Ovary (tissue), 3 donors: ENCODE data around the gene NKAIN2.

ENCODE experiments used
- CTCF ChIP-seq, 3 donors: fragments of 450-650 bp in 2 of 3; fragments of 200-600 bp in 1 of 3; IDR thresholded peaks; one replicate each; pipeline versions ENCODE4 v1.5.1 to v1.8.0; 2016 to 2022; ENCODE audit warnings: antibody characterized with exemption in 3 of 3, mild to moderate bottlenecking in 1 of 3
- POLR2A ChIP-seq: fragments of 450-650 bp; IDR thresholded peaks from one replicate; pipeline ENCODE4 v1.6.1; 2017; ENCODE audit warnings: antibody characterized with exemption, mild to moderate bottlenecking, moderate library complexity
- donor health status: DM: no; HTN: no; CAD: no.

GRCh38 chr6:124613031-124613430 is 809.4 kb downstream of the NKAIN2 start:
- TF ChIP-seq CTCF (IDR thresholded peaks at IDR 0.05) (no peak), POLR2A (no peak)
